IPS-18a (cell line): ENCODE results near the gene PLEKHA3.

ENCODE experiments used
- H3K27ac ChIP-seq: one replicate; pipeline ENCODE4 v1.5.1; 2013; ENCODE audit warnings: low read length
- H3K27me3 ChIP-seq: one replicate; pipeline ENCODE4 v1.6.1; 2013; ENCODE audit warnings: mild to moderate bottlenecking, low read length; ENCODE audit not compliant: control insufficient read depth, insufficient read depth
- H3K36me3 ChIP-seq: one replicate; pipeline ENCODE4 v1.6.1; 2013; ENCODE audit warnings: low read depth, low read length; ENCODE audit not compliant: control insufficient read depth
- H3K4me1 ChIP-seq: one replicate; pipeline ENCODE4 v1.6.1; 2013; ENCODE audit warnings: low read depth, low read length; ENCODE audit not compliant: control insufficient read depth
- H3K4me3 ChIP-seq: one replicate; pipeline ENCODE4 v1.5.1; 2013; ENCODE audit warnings: low read length
- H3K9ac ChIP-seq: one replicate; pipeline ENCODE4 v1.6.1; 2013; ENCODE audit warnings: mild to moderate bottlenecking, low read length, moderate library complexity
- H3K9me3 ChIP-seq: one replicate; pipeline ENCODE4 v1.6.1; 2013; ENCODE audit warnings: low read depth, low read length; ENCODE audit not compliant: control insufficient read depth

Gene PLEKHA3

GRCh38 chr2:178479758-178480226 is 465 bp upstream of the PLEKHA3 start:
- peaks cover 15% of the 10 kb centered on the region for H3K4me1 ChIP-seq
- peak overlapping the region; percentile 69 for H3K9ac ChIP-seq

GRCh38 chr2:178482437-178482836 is 2.2 kb downstream of the PLEKHA3 start:
- Histone ChIP-seq H3K36me3 (no peaks in the 10 kb centered on the region), H3K4me3 (no peak overlapping the region), H3K9ac (no peak overlapping the region), H3K27ac (no peak overlapping the region), H3K4me1 (peaks cover 15% of the 10 kb centered on the region), H3K27me3 (peaks cover 16% of the 10 kb centered on the region), H3K9me3 (no peaks in the 10 kb centered on the region)

More at GRCh38 chr2:178479758-178480226, 465 bp upstream of the PLEKHA3 start:
- Histone ChIP-seq H3K4me3 (peak overlapping the region; percentile 83), H3K36me3 (no peaks in the 10 kb centered on the region), H3K9me3 (no peaks in the 10 kb centered on the region), H3K27ac (no peak overlapping the region), H3K27me3 (peaks cover 16% of the 10 kb centered on the region)

DNA sequence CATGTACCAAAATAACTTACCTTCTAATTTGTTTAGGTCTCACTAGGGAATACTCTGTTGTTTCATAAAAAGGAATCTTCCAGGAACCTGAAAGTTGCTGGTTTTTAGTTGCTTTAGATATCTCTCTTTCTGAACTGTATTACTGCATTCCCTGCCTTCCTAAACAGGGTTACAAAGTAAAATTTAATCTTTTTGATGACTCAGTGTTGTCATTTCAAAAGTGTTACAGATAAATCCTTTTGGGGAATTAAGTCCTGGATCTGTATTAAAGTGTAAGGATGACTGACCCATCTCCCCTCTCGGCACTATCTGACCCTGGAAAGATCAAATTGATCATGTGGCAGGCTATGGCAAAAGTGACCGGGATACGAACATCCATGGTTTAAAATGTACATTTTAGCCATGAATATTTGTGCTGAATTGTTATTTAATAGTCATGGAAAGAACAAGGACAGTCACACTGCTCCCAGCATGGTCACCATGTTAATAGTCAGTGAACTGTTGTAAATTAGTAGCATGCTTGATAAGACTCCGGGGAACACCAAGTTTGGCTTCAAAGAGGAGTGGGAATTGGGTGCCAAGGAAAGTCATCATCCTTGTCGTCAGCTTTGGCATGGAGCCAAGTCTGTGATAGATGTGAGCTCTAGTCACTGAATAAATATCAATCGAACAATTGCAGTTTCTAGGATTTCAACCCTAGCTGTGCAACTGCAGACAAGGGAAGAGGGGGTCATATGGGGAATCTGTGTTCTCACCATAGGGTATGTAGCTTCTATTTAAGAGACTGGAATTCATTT is 4.2 kb downstream of the PLEKHA3 start:
- Histone ChIP-seq H3K4me3 (no peak overlapping the region), H3K27ac (no peak overlapping the region), H3K4me1 (peaks cover 15% of the 10 kb centered on the region), H3K36me3 (no peaks in the 10 kb centered on the region), H3K27me3 (peaks cover 12% of the 10 kb centered on the region), H3K9me3 (no peaks in the 10 kb centered on the region), H3K9ac (no peak overlapping the region)

DNA sequence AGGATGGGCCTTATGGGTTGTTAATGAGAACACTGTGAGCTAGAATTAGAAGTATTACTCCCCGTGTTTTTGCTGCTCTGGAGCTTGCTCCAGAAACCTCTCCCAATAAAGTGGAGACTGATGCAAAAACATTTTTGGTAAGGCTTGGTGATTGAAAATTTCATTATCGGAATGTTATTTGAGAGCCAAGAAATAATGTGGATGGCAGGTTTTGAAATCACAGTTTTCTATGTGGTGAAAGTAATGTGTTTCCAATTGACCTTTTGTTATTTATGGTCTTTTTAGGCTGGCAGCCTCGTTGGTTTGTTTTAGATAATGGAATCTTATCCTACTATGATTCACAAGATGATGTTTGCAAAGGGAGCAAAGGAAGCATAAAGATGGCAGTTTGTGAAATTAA is 5.1 kb downstream of the PLEKHA3 start:
- Histone ChIP-seq H3K27me3 (peaks cover 9% of the 10 kb centered on the region), H3K9ac (no peak overlapping the region), H3K4me3 (no peak overlapping the region), H3K27ac (no peak overlapping the region), H3K9me3 (no peaks in the 10 kb centered on the region), H3K4me1 (peaks cover 12% of the 10 kb centered on the region), H3K36me3 (no peaks in the 10 kb centered on the region)

DNA sequence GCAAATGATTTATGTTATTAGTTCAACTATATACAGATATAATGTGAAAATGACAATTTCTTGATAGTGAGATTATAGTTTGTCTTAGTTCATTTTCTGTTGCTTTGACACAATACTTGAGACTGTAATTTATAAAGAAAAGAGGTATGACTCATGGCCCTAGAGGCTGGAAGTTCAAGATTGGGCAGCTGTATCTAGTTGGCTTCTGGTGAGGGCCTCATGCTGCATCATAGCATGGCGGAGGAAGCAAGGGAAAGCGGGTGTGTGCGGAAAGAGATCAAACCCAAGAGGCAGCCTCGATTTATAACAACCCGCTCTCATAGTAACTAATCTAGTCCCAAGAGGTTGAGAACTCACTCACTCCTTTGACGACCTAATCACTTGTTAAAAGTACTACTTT is 11.4 kb downstream of the PLEKHA3 start:
- no peak overlapping the region for H3K4me3 ChIP-seq
- H3K4me1 ChIP-seq, result no peaks in the 10 kb centered on the region
- H3K27me3 ChIP-seq, result no peaks in the 10 kb centered on the region
- no peaks in the 10 kb centered on the region for H3K9me3 ChIP-seq
- H3K36me3 ChIP-seq, result peaks cover 24% of the 10 kb centered on the region
- H3K9ac ChIP-seq, result no peak overlapping the region
- no peak overlapping the region for H3K27ac ChIP-seq

DNA sequence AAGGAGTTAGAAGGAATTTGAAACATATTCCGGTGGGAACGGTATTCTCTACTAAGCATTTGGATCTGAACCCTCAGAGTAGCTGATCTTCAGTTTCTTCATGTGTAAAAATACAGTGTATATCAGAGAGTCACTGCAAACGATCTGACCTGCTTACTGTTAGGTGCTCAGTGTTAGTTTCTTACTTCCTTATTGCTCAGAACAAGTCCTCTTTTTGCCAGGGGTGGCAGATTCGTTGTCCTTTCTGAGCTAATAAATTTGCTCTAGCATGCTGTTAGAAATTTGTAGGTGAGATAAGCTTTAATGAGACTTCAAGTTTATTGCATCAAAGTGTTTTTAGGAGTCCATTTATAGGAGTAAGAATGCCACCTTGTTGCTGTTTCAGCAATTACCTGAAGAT is 15.8 kb downstream of the PLEKHA3 start:
- no peak overlapping the region for H3K9ac ChIP-seq
- H3K4me1 ChIP-seq, result no peaks in the 10 kb centered on the region
- no peaks in the 10 kb centered on the region for H3K27me3 ChIP-seq
- H3K9me3 ChIP-seq, result no peaks in the 10 kb centered on the region
- H3K4me3 ChIP-seq, result no peak overlapping the region
- H3K27ac ChIP-seq, result no peak overlapping the region
- H3K36me3 ChIP-seq, result peaks cover 43% of the 10 kb centered on the region

- Histone ChIP-seq H3K9me3 (no peaks in the 10 kb centered on the region), H3K27me3 (no peaks in the 10 kb centered on the region), H3K9ac (no peak overlapping the region), H3K4me1 (no peaks in the 10 kb centered on the region), H3K4me3 (no peak overlapping the region), H3K36me3 (peaks cover 51% of the 10 kb centered on the region), H3K27ac (no peak overlapping the region)
Observed at GRCh38 chr2:178498137-178498536, 17.9 kb downstream of the PLEKHA3 start.

DNA sequence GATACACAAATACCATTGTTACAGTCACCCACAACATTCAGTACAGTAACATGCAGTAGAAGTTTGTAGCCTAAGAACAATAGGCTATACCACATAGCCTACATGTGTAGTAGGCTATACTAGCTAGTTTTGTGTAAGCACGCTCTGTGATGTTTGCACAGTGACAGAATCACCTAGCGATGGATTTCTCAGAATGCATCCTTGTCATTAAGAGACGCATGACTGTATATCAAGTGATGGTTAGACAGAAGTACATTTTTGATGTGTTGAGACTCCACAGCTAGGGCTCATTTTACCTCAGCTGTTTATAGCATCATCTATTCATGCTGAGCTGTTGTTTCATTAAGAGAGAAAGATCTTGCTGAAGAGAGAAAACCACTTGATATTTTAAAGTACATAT is 19.4 kb downstream of the PLEKHA3 start:
- Histone ChIP-seq H3K27ac (no peak overlapping the region), H3K27me3 (no peaks in the 10 kb centered on the region), H3K4me1 (no peaks in the 10 kb centered on the region), H3K9ac (no peak overlapping the region), H3K9me3 (no peaks in the 10 kb centered on the region), H3K36me3 (peaks cover 49% of the 10 kb centered on the region), H3K4me3 (no peak overlapping the region)

- Histone ChIP-seq H3K27ac (no peak overlapping the region), H3K4me1 (peaks cover 12% of the 10 kb centered on the region), H3K9ac (no peak overlapping the region), H3K9me3 (no peaks in the 10 kb centered on the region), H3K36me3 (peaks cover 44% of the 10 kb centered on the region), H3K4me3 (no peak overlapping the region), H3K27me3 (no peaks in the 10 kb centered on the region)
Observed at GRCh38 chr2:178502751-178503150, 22.5 kb downstream of the PLEKHA3 start.

GRCh38 chr2:178506101-178506500 is 25.8 kb downstream of the PLEKHA3 start:
- no peak overlapping the region for H3K4me3 ChIP-seq
- no peak overlapping the region for H3K27ac ChIP-seq
- H3K9ac ChIP-seq, result no peak overlapping the region
- H3K36me3 ChIP-seq, result peaks cover 25% of the 10 kb centered on the region
- peaks cover 12% of the 10 kb centered on the region for H3K4me1 ChIP-seq
- no peaks in the 10 kb centered on the region for H3K9me3 ChIP-seq
- no peaks in the 10 kb centered on the region for H3K27me3 ChIP-seq

DNA sequence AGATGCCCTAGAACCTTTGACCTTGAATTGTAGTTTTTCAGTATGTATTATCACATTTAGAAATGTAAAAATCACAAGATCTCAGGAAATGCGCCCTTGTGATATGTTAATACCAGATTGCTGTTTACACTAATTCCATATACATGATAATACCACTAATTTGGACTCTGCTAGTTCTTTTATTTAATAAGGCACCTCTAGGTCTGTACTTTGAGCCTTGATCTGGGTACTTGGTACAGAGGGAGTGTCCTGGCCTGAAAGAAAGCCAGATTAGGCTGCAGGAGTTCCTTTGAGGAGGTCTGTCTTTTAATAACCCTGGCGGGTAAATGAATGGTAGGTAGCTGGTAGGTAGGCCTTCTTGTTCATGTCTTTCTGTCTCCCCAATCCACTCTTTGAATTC is 26.3 kb downstream of the PLEKHA3 start:
- Histone ChIP-seq H3K9ac (no peak overlapping the region), H3K4me1 (peaks cover 12% of the 10 kb centered on the region), H3K36me3 (peaks cover 20% of the 10 kb centered on the region), H3K27me3 (no peaks in the 10 kb centered on the region), H3K27ac (no peak overlapping the region), H3K9me3 (no peaks in the 10 kb centered on the region), H3K4me3 (no peak overlapping the region)

DNA sequence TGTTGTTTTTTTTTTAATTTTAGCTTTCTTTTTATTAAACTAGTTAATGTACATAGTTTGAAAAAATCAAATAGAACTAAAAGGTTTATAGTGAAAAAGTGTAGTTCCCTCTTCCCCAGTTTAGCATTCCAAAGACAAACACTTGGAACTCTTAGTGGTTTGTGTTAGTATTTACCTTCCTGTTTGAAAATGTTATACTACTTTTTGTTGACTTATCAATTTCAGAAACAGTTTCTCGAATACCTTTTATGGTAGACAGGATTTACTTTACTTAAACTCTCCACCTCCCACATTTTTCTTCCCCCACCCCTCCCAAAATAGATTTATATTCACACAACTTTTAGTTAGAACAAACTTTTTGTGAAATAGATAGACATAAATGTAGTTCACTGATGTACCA is 26.7 kb downstream of the PLEKHA3 start:
- Histone ChIP-seq H3K36me3 (peaks cover 16% of the 10 kb centered on the region), H3K9ac (no peak overlapping the region), H3K4me3 (no peak overlapping the region), H3K27ac (no peak overlapping the region), H3K9me3 (no peaks in the 10 kb centered on the region), H3K4me1 (peaks cover 12% of the 10 kb centered on the region), H3K27me3 (no peaks in the 10 kb centered on the region)
